BLaER1 (cell line): ENCODE data around the gene RPS28.

Experiments
- H3K27ac ChIP-seq: shearing (Covaris generic); formaldehyde crosslinking; 2 replicates; pipeline ENCODE4 v1.8.1; 2022
- H3K27me3 ChIP-seq: shearing (Covaris generic); formaldehyde crosslinking; 2 replicates; pipeline ENCODE4 v1.8.1; 2022
- H3K36me3 ChIP-seq: shearing (Covaris generic); formaldehyde crosslinking; 2 replicates; pipeline ENCODE4 v1.8.1; 2022
- H3K4me1 ChIP-seq: shearing (Covaris generic); formaldehyde crosslinking; 2 replicates; pipeline ENCODE4 v1.8.1; 2022
- H3K4me2 ChIP-seq: shearing (Covaris generic); formaldehyde crosslinking; 2 replicates; pipeline ENCODE4 v1.8.1; 2022
- H3K4me3 ChIP-seq: shearing (Covaris generic); formaldehyde crosslinking; 2 replicates; pipeline ENCODE4 v1.8.1; 2022
- H3K9ac ChIP-seq: shearing (Covaris generic); formaldehyde crosslinking; 2 replicates; pipeline ENCODE4 v1.8.1; 2022
- H3K9me3 ChIP-seq: shearing (Covaris generic); formaldehyde crosslinking; 2 replicates; pipeline ENCODE4 v1.8.1; 2022
- H4K20me1 ChIP-seq: shearing (Covaris generic); formaldehyde crosslinking; 2 replicates; pipeline ENCODE4 v1.8.1; 2022
- Cebpa-rat ChIP-seq: shearing (Covaris generic); IDR thresholded peaks from 2 replicates; pipeline ENCODE4 v1.8.1; 2022

The RPS28 gene

DNA sequence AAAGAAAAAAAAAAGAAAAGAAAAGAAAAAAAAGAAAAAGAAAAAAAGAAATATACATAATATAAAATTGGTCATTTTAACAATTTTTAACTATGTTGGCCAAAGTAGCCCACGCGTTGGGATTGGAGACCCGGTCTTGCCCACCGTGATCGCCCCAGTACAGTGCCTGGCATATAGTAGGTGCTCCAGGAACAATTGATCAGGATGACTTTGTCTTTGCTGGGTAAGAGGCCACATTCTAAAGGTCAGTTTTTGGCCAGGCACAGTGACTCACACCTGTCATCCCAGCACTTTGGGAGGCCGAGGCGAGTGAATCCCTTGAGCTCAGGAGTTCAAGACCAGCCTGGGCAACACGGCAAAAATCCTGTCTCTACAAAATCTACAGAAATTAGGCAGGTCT is 38.9 kb downstream of the RPS28 start:
- TF ChIP-seq Cebpa-rat = no peak
- no peak overlapping the region for H3K27ac ChIP-seq
- H3K9ac ChIP-seq = no peak overlapping the region
- H4K20me1 ChIP-seq = peaks cover 12% of the 10 kb centered on the region
- H3K4me2 ChIP-seq = no peak overlapping the region
- no peak overlapping the region for H3K4me3 ChIP-seq
- H3K9me3 ChIP-seq = no peaks in the 10 kb centered on the region
- no peaks in the 10 kb centered on the region for H3K36me3 ChIP-seq
- H3K27me3 ChIP-seq = peaks cover 36% of the 10 kb centered on the region
- H3K4me1 ChIP-seq = peaks cover 26% of the 10 kb centered on the region

DNA sequence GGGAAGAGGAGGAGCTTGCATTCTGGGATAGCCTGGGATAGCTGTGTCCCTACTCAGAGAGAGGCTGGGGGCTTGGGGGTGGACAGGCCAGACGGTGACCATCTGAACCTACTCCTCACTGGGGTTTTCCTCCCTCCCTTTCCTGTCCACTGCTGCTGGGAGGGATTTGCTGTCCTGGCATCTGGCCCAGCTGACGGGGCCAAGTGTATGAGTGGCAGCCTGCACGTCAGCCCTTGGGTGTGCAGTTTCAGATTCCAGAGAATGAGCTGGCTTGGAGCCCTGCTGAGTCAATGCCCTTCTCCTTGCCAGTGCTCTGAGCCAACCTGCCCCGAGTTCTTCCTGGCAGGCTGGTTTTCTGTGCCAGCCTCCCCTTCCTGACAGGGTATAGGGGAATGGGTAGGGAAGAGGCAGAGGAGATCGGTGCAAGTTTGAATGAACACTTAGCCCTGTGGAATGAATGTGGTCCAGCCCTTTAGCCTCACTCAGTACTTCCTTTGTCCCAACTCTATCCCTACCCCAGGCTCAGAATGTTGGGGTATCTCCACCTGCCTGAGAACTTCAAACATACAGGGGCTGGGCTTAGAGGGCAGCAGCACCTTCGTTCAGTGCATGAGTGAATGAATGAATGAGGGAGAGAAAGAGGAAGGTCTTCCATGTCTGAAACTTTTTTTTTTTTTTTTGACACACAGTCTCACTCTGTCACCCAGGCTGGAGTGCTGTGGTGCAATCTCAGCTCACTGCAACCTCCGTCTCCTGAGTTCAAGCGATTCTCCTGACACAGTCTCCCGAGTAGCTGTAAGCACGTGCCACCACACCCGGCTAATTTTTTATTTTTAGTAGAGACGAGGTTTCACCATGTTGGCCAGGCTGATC is 40.9 kb downstream of the RPS28 start:
- TF ChIP-seq Cebpa-rat = no peak
- peaks cover 27% of the 10 kb centered on the region for H4K20me1 ChIP-seq
- no peak overlapping the region for H3K9ac ChIP-seq
- H3K4me2 ChIP-seq = peak overlapping the region; percentile 22
- H3K36me3 ChIP-seq = no peaks in the 10 kb centered on the region
- H3K9me3 ChIP-seq = no peaks in the 10 kb centered on the region
- peaks cover 29% of the 10 kb centered on the region for H3K4me1 ChIP-seq
- no peak overlapping the region for H3K4me3 ChIP-seq
- peaks cover 54% of the 10 kb centered on the region for H3K27me3 ChIP-seq
- no peak overlapping the region for H3K27ac ChIP-seq

DNA sequence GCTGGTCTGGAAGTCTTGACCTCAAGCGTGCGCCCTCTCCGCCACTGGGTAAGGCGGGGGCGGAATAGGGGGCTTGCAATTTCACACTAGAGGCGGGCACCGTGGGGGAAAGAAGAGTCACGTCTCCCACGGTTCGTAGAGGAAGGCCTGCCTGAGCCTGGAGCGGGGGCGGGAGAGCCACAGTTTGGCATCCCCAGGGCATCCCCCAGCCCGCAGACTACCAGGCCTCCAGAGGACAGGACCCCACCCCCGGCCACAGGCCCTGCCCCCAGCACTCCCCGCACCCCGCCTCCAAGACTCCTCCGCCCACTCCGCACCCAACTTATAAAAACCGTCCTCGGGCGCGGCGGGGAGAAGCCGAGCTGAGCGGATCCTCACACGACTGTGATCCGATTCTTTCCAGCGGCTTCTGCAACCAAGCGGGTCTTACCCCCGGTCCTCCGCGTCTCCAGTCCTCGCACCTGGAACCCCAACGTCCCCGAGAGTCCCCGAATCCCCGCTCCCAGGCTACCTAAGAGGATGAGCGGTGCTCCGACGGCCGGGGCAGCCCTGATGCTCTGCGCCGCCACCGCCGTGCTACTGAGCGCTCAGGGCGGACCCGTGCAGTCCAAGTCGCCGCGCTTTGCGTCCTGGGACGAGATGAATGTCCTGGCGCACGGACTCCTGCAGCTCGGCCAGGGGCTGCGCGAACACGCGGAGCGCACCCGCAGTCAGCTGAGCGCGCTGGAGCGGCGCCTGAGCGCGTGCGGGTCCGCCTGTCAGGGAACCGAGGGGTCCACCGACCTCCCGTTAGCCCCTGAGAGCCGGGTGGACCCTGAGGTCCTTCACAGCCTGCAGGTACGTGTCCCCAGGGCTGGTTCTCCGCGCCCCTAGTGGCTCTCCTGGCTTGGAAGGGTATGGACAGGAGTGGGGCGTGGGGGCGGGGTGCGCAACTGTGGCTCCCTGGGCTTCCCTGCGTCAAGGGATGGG is 42.8 kb downstream of the RPS28 start, which contains the start of gene ANGPTL4:
TSS of gene ANGPTL4 (plus strand) at position 353 of the 969 bp plus-strand sequence. CDS start at position 520, 167 bp downstream.
- Histone ChIP-seq H3K9ac (peak within 1 kb of the TSS; percentile 57; the same call in 1 of the 2 replicates), H4K20me1 (peaks cover 30% of the 10 kb centered on the region), H3K27me3 (peaks cover 67% of the 10 kb centered on the region), H3K36me3 (no peaks in the 10 kb centered on the region; the same call in 1 of the 2 replicates), H3K27ac (0 out of 2 replicates have a peak within 1 kb of the TSS, but pooled peaks have one; percentile 30), H3K9me3 (no peaks in the 10 kb centered on the region), H3K4me1 (peaks cover 41% of the 10 kb centered on the region), H3K4me2 (peak within 1 kb of the TSS; percentile 93), H3K4me3 (peak within 1 kb of the TSS; percentile 66)
- no peak for TF ChIP-seq Cebpa-rat

DNA sequence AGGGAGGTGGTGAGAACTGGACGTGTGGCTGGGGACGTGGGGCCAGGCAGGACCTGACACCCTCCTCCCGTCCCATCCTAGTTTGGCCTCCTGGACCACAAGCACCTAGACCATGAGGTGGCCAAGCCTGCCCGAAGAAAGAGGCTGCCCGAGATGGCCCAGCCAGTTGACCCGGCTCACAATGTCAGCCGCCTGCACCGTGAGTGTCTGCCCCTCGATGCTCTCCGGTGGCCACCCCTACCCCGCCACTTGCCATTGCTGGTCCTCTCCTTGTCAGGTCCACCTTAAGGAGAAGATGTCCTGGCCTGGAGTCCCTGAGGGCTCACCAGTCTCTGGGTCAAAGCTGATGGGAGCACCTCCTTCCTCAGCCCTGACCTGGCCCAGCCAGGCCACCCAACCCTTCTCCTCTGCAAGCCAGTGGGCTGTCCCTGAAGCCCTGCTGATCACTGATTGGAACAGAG is 44.9 kb downstream of the RPS28 start:
- Histone ChIP-seq H3K4me2 (no peak overlapping the region), H3K4me3 (no peak overlapping the region), H3K4me1 (peaks cover 44% of the 10 kb centered on the region), H3K9me3 (no peaks in the 10 kb centered on the region), H3K9ac (no peak overlapping the region), H3K27ac (no peak overlapping the region), H3K27me3 (peaks cover 67% of the 10 kb centered on the region), H3K36me3 (peaks cover 5% of the 10 kb centered on the region; the same call in 1 of the 2 replicates), H4K20me1 (peaks cover 30% of the 10 kb centered on the region)
- TF ChIP-seq Cebpa-rat = no peak

DNA sequence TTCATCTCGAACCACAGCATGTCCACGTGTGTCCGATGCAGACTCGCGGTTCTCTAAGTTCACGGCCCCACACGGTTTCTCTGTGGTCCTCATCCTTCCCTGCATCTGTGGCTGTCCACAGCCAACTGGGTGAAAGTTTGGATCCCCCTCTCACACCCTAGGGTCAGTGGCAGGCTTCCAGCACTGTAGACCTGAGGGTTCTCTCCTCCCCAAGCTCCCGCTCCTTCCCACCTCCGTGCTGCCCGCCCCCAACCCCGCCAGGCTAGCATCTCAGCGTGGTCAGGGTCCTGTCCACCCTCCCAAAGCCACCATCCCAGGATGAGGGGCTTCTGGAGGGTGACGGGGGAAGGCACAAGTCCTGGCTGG is 45.6 kb downstream of the RPS28 start:
- no peak overlapping the region for H3K4me3 ChIP-seq
- H3K4me1 ChIP-seq = peaks cover 46% of the 10 kb centered on the region
- no peaks in the 10 kb centered on the region for H3K9me3 ChIP-seq
- peaks cover 62% of the 10 kb centered on the region for H3K27me3 ChIP-seq
- peaks cover 30% of the 10 kb centered on the region for H4K20me1 ChIP-seq
- no peak for TF ChIP-seq Cebpa-rat
- H3K36me3 ChIP-seq = peaks cover 9% of the 10 kb centered on the region; the same call in 1 of the 2 replicates
- H3K9ac ChIP-seq = no peak overlapping the region
- H3K4me2 ChIP-seq = peak overlapping the region; percentile 72
- H3K27ac ChIP-seq = no peak overlapping the region

DNA sequence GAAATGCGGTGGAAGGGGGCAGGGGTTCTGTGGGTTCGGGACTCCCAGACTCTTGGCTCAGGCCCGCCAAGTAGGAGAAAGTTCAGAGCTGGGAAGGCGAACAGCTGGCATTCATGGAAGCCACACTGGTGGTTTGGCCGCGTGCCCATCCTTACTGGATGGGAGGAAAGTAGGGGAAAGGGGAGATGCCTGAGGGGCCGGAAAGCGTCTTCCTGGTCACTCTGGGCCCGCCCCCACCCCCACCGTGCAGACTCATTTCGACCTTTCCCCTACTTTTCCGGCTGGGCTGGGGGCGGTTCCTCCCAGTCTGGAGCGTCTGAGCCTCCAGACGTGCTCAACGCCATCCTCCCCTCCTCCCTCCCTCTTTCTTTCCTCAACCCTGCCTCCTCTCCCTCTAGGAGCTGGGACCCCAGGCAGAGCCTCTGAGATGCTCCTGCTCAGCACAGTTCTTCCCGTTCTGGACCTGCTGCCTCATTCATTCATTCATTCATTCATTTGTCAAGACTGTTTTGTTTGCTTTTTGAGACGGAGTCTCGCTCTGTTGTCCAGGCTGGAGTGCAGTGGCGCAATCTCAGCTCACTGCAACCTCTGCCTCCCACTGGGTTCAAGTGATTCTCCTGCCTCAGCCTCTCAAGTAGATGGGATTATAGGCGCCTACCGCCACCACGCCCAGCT is 46.2 kb downstream of the RPS28 start:
- Histone ChIP-seq H3K27ac (no peak overlapping the region), H3K9me3 (no peaks in the 10 kb centered on the region), H3K9ac (no peak overlapping the region), H3K4me3 (no peak overlapping the region), H3K4me2 (peak overlapping the region; percentile 72), H3K27me3 (peaks cover 57% of the 10 kb centered on the region), H3K4me1 (peaks cover 41% of the 10 kb centered on the region), H4K20me1 (peaks cover 30% of the 10 kb centered on the region), H3K36me3 (peaks cover 9% of the 10 kb centered on the region; the same call in 1 of the 2 replicates)
- no peak for TF ChIP-seq Cebpa-rat

DNA sequence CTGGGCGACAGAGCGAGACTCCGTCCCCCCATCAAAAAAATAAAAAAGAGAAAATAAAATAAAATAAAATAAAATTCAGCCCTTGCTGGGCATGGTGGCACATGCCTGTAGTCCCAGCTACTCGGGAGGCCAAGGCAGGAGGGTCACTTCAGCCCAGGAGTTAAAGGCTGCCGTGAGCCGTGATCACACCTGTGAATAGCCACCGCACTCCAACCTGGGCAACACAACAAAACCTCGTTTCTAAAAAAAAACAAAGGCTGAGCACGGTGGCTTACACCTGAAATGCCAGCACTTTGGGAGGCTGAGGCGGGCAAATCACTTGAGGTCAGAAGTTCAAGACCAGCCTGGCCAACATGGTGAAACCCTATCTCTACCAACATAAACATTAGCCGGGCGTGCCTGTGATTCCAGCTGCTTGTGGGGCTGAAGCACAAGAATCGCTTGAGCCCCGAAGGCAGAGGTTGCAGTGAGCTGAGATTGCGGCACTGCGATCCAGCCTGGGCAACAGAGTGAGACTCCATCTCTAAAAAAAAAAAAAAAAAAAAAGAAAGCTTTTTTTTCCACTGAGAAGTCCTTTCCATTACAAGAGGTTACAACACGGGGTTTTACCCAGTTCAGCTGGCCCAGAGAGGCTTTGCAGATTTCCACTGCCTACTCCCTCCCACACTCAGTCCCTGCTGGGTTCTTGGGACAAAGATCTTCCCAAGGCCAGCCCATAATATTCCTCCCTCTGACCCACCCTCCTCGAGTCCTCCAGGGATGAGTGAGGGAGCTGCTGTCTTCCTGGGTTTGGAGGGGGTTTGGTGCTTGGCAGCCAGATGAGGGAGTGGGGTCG is 49.1 kb downstream of the RPS28 start:
- H3K4me2 ChIP-seq = no peak overlapping the region
- no peak overlapping the region for H3K27ac ChIP-seq

DNA sequence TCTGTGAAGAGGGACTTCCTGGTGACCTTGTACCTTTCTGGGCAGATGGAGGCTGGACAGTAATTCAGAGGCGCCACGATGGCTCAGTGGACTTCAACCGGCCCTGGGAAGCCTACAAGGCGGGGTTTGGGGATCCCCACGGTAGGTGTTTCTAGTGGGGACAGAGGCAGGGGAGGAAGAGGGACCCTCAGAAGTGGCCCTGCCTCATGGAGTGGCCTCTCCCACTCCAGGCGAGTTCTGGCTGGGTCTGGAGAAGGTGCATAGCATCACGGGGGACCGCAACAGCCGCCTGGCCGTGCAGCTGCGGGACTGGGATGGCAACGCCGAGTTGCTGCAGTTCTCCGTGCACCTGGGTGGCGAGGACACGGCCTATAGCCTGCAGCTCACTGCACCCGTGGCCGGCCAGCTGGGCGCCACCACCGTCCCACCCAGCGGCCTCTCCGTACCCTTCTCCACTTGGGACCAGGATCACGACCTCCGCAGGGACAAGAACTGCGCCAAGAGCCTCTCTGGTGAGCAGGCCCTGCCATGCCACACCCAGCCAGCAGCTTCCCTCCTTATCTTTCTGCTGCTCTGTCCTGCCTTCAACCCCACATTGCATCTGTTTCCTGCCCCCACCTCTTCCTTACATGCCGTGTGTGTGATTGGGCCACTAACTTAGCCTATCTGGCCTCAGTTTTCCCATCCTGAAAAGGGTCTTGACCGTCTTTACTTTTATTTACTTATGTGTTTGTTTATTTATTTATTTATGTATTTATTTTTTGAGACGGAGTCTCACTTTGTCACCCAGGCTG is 49.9 kb downstream of the RPS28 start:
- no peak overlapping the region for H3K27ac ChIP-seq
- no peak overlapping the region for H3K9ac ChIP-seq
- peaks cover 42% of the 10 kb centered on the region for H3K36me3 ChIP-seq
- H3K4me2 ChIP-seq = no peak overlapping the region
- TF ChIP-seq Cebpa-rat = no peak
- H3K9me3 ChIP-seq = no peaks in the 10 kb centered on the region
- H3K4me3 ChIP-seq = no peak overlapping the region
- peaks cover 23% of the 10 kb centered on the region for H3K4me1 ChIP-seq
- peaks cover 7% of the 10 kb centered on the region for H4K20me1 ChIP-seq
- H3K27me3 ChIP-seq = peaks cover 21% of the 10 kb centered on the region

More for the DNA sequence above, 49.1 kb downstream of the RPS28 start:
- no peak overlapping the region for H3K4me3 ChIP-seq
- H3K4me1 ChIP-seq = peaks cover 23% of the 10 kb centered on the region
- peaks cover 34% of the 10 kb centered on the region for H3K36me3 ChIP-seq
- H3K9me3 ChIP-seq = no peaks in the 10 kb centered on the region
- H3K27me3 ChIP-seq = peaks cover 29% of the 10 kb centered on the region
- TF ChIP-seq Cebpa-rat = no peak
- no peak overlapping the region for H3K9ac ChIP-seq
- peaks cover 15% of the 10 kb centered on the region for H4K20me1 ChIP-seq
